ENCODE data around the gene RHBDF2. TPM values are rescaled to one million over a fixed set of nuclear protein-coding genes. Genes with fewer than 3 reads are reported as not detected.

The RHBDF2 gene
- total and polyA plus RNA-seq, 3 donors from 2014 or later = 9.7 to 30.2 (median 26.3) TPM

GRCh38 chr17:76434870-76435269 lies 66.4 kb downstream of the RHBDF2 start:
- WGBS, 2 donors = 84 to 88% methylated on average over 7 of the region's 7 CpGs
- no peak for DNase-seq
- TF ChIP-seq POLR2A (IDR thresholded peaks at IDR 0.05) = no peak
- TF ChIP-seq CTCF (IDR thresholded peaks at IDR 0.05) = no peak
- no peak overlapping the region for H3K4me3 ChIP-seq
- no peaks in the 10 kb centered on the region for H3K36me3 ChIP-seq (ENCODE audit: low read depth, missing control alignments)
- H3K9me3 ChIP-seq = no peaks in the 10 kb centered on the region
- intact Hi-C loops (cut with DNase I; ENCODE audit: low total_unique reads) = no loop called here
- no peak overlapping the region for H3K27ac ChIP-seq
- no peaks in the 10 kb centered on the region for H3K4me1 ChIP-seq
- no peaks in the 10 kb centered on the region for H3K27me3 ChIP-seq

- TF ChIP-seq POLR2A (IDR thresholded peaks at IDR 0.05) (no peak), CTCF (IDR thresholded peaks at IDR 0.05) (no peak)
- 94 to 98% methylated on average over 9 of the region's 9 CpGs for whole genome bisulfite sequencing, 2 donors
- Histone ChIP-seq H3K4me1 (no peaks in the 10 kb centered on the region), H3K9me3 (no peaks in the 10 kb centered on the region), H3K4me3 (no peak overlapping the region), H3K27me3 (no peaks in the 10 kb centered on the region), H3K36me3 (ENCODE audit: low read depth, missing control alignments) (no peaks in the 10 kb centered on the region), H3K27ac (no peak overlapping the region)
- intact Hi-C loops (cut with DNase I; ENCODE audit: low total_unique reads) = no loop called here
- DNase-seq = no peak
Measured at GRCh38 chr17:76433693-76434092, 67.5 kb downstream of the RHBDF2 start.

- no peak for DNase-seq
- no peak overlapping the region for H3K27ac ChIP-seq
- H3K9me3 ChIP-seq = no peaks in the 10 kb centered on the region
- 80 to 85% methylated on average over 3 of the region's 3 CpGs for WGBS, 2 donors
- H3K4me3 ChIP-seq = no peak overlapping the region
- H3K36me3 ChIP-seq (ENCODE audit: low read depth, missing control alignments) = no peaks in the 10 kb centered on the region
- intact Hi-C loops (cut with DNase I; ENCODE audit: low total_unique reads) = no loop called here
- no peaks in the 10 kb centered on the region for H3K27me3 ChIP-seq
- TF ChIP-seq POLR2A (IDR thresholded peaks at IDR 0.05) (no peak), CTCF (IDR thresholded peaks at IDR 0.05) (peak; percentile 8 to 18 (median 9))
- no peaks in the 10 kb centered on the region for H3K4me1 ChIP-seq
Measured at GRCh38 chr17:76432712-76433336, 68.4 kb downstream of the RHBDF2 start.

GRCh38 chr17:76432004-76432403 lies 69.2 kb downstream of the RHBDF2 start:
- no peaks in the 10 kb centered on the region for H3K9me3 ChIP-seq
- no peak overlapping the region for H3K27ac ChIP-seq
- no peak overlapping the region for H3K4me3 ChIP-seq
- intact Hi-C loops (cut with DNase I; ENCODE audit: low total_unique reads) = no loop called here
- no peak for DNase-seq
- no peaks in the 10 kb centered on the region for H3K4me1 ChIP-seq
- H3K27me3 ChIP-seq = no peaks in the 10 kb centered on the region
- H3K36me3 ChIP-seq (ENCODE audit: low read depth, missing control alignments) = no peaks in the 10 kb centered on the region
- WGBS, 2 donors = 85 to 88% methylated on average over 6 of the region's 6 CpGs
- no peak for TF ChIP-seq POLR2A (IDR thresholded peaks at IDR 0.05)
- no peak for TF ChIP-seq CTCF (IDR thresholded peaks at IDR 0.05)

GRCh38 chr17:76431509-76431908 lies 69.7 kb downstream of the RHBDF2 start:
- no peak overlapping the region for H3K4me3 ChIP-seq
- no peaks in the 10 kb centered on the region for H3K36me3 ChIP-seq (ENCODE audit: low read depth, missing control alignments)
- no peaks in the 10 kb centered on the region for H3K4me1 ChIP-seq
- TF ChIP-seq CTCF (IDR thresholded peaks at IDR 0.05) (no peak), POLR2A (IDR thresholded peaks at IDR 0.05) (no peak)
- no peaks in the 10 kb centered on the region for H3K27me3 ChIP-seq
- intact Hi-C loops (cut with DNase I; ENCODE audit: low total_unique reads) = no loop called here
- no peak overlapping the region for H3K27ac ChIP-seq
- no peak for DNase-seq
- no peaks in the 10 kb centered on the region for H3K9me3 ChIP-seq
- 86 to 94% methylated on average over 2 of the region's 2 CpGs for WGBS, 2 donors

Data from testis (tissue), 3 donors.